Left renal cortex interstitium (tissue), 4 donors: ENCODE measurements around the gene CADM1. TPM values are rescaled to one million over a fixed set of nuclear protein-coding genes. Genes with fewer than 3 reads are reported as not detected.

Experiments
- DNase-seq, 4 donors: peaks; one replicate each; pipeline ENCODE4 v3.0.0-alpha.2; 2013; ENCODE audit warnings: low read depth in 4 of 4, low spot score in 2 of 4, missing footprints in 1 of 4
- polyA plus RNA-seq, 4 donors: library from polyadenylated mRNA; unstranded; fragments of 120-200 nt; gene quantifications; one replicate each; pipeline ENCODE4 v1.2.1, GENCODE V29; 2013; ENCODE audit not compliant: insufficient read length in 4 of 4

Gene CADM1
- polyA plus RNA-seq, 4 donors: 120 to 140 (median 132) TPM

- DNase-seq: no peak
These were observed 368.3 kb downstream of the CADM1 start for GRCh38 chr11:115135936-115136335.

- no peak for DNase-seq
These were observed 369.3 kb downstream of the CADM1 start for GRCh38 chr11:115134926-115135325.

- DNase-seq: no peak
These were observed 370.6 kb downstream of the CADM1 start for GRCh38 chr11:115133475-115134209.

GRCh38 chr11:115132436-115133228 lies 371.6 kb downstream of the CADM1 start:
- no peak for DNase-seq

- no peak for DNase-seq
These were observed 374.5 kb downstream of the CADM1 start for GRCh38 chr11:115129473-115130289.

DNA sequence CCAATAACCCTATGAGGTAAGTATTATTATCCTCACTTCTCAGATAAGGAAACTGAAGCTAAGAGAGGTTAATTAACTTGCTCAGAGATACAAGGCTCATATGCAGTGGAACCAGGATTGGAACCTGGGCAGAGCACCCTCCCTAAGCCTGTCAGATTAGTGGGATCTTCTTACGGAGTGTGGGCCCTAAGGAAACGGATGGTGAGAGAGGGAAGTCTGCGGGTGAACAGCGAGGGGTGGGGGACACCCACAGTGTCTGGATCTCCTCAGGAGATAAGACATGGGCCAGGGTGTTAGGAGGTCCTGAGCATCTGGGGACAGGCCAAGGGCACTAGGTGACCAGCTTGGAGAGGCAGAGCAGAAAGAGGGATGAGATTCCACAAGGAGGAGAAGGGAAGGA lies 376.0 kb downstream of the CADM1 start:
- no peak for DNase-seq

- no peak for DNase-seq
These were observed 376.4 kb downstream of the CADM1 start for GRCh38 chr11:115127790-115128189.

DNA sequence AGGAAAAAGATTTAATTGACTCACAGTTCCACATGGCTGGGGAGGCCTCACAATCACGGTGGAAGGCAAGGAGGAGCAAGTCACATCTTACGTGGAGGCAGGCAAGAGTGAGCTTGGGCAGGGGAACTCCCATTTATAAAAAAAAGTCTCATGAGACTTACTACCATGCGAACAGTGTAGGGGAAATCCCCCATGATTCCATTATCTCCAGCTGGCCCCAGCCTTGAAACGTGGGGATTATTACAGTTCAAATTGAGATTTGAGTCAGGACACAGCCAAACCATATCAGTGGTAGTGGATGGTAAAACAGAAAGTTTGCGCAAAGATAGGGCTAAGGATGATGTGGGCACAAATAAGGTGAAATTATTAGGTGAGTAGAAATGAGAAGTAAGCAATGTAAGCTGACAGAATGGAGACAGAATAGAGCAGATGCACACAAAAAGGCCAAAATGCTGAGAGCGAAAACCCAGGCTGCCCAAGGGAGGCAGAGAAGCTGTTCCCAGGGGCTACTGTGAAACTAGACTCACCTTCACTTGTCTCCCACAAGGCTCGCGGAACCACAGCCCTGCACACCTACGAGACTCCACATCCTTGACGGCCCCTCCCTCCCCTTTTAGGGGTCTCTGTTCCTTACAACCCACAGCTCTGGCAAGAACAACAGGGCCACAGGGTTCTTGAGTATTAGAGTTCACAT lies 377.6 kb downstream of the CADM1 start:
- no peak for DNase-seq

DNA sequence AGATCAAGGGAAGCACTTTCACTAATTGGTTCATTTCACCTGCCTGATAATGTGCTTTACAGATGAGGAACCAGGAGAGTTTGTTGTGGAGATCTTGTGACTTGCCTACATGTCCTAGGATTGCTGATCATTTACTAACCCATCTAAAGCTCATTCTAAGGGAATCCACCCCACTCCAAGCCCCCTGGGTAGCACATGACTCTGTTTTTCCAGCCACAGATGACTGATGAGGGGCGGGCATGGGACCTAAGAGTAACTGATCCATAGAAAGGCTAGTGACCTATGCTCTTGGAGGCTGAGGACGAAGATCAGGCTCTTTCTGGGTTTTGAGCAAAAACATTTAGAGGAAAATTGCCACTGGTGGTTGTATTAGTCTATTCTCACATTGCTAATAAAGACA lies 378.1 kb downstream of the CADM1 start:
- DNase-seq: no peak

GRCh38 chr11:115124786-115125185 lies 379.4 kb downstream of the CADM1 start:
- no peak for DNase-seq

GRCh38 chr11:115123641-115124040 lies 380.6 kb downstream of the CADM1 start:
- no peak for DNase-seq

- DNase-seq: no peak
These were observed 381.9 kb downstream of the CADM1 start for GRCh38 chr11:115122274-115122673.
